ENCODE measurements around the gene TMEM52.

TMEM52 gene

GRCh38 chr1:1918901-1919303, at the start of gene TMEM52:
Gene TMEM52, minus strand, starts transcription at chr1:1919279. Its CDS starts 14 bp downstream, at chr1:1919265.
- no peak for DNase-seq (ENCODE audit: low read depth)

GRCh38 chr1:1967879-1968278, 48.8 kb upstream of the TMEM52 start:
- no peak for DNase-seq (ENCODE audit: low read depth)

DNA sequence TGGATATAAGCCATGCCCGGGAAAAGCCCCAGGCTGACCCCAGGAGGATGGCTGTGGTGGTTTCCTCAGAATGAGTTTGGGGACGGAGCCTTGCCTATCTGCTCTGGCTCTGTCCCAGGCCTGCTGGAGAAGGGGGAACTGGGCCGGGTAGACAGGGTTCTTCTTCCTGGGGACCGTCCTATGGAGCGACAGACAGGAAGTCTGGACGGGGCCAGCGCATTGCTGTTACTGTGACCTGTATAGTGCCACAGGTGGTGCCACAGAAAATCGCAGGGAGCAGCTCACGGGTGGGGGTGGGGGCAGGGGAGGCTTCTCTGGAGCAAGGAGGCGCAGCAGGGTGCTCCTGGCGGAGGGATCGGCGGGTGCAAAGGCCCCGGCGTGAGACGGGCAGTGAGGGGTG, 48.1 kb upstream of the TMEM52 start:
- no peak for DNase-seq (ENCODE audit: low read depth)

GRCh38 chr1:1966071-1966740, 47.1 kb upstream of the TMEM52 start:
- no peak for DNase-seq (ENCODE audit: low read depth)

GRCh38 chr1:1965546-1965945, 46.5 kb upstream of the TMEM52 start:
- no peak for DNase-seq (ENCODE audit: low read depth)

GRCh38 chr1:1964811-1965210, 45.7 kb upstream of the TMEM52 start:
- DNase-seq (ENCODE audit: low read depth) = no peak

GRCh38 chr1:1963570-1963969, 44.5 kb upstream of the TMEM52 start:
- no peak for DNase-seq (ENCODE audit: low read depth)

DNA sequence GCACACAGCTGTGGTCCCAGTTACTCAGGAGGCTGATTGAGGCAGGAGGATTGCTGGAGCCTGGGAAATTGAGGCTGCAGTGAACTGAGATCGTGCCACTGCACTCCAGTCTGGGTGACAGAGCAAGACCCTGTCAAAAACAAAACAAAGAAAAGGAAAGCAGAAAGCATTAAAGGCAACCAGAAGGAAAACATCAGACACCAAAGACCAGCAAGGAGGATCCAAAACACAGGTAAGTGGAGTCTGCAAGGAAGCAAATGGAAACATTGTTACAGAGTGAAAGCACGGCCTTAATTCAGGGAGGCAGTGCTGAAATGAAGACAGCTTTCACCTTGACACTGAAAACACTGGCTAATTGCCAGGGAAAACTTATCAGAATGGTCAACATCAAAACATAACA, 43.7 kb upstream of the TMEM52 start:
- no peak for DNase-seq (ENCODE audit: low read depth)

GRCh38 chr1:1960480-1961196, 41.6 kb upstream of the TMEM52 start:
- DNase-seq (ENCODE audit: low read depth) = no peak

GRCh38 chr1:1959840-1960479, 40.9 kb upstream of the TMEM52 start:
- DNase-seq (ENCODE audit: low read depth) = peak; percentile 21

GRCh38 chr1:1959459-1959839, 40.4 kb upstream of the TMEM52 start:
- DNase-seq (ENCODE audit: low read depth) = no peak

DNA sequence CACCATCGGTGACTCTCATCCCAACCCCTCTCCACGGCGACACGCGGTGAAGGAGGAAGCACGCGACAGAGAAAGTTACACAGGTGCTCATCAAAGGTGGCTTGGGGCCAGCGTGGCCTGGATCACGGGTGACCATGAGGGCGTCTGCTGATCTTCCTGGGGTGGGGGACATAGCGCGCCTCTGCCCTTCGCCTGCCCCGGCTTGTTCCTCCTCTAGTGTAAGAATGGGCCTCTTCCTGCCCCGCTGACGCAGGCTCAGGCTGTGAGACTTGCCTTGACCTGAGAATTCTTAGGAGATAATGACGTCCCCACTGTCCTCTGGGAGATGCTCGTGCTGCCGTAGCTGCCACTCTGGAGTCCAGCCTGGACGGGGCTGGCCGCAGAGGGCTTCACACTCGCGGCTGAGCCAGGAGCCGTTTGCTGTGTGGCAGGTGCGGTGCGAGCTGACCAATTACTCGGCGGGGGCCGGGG, 39.0 kb upstream of the TMEM52 start:
- no peak for DNase-seq (ENCODE audit: low read depth)

DNA sequence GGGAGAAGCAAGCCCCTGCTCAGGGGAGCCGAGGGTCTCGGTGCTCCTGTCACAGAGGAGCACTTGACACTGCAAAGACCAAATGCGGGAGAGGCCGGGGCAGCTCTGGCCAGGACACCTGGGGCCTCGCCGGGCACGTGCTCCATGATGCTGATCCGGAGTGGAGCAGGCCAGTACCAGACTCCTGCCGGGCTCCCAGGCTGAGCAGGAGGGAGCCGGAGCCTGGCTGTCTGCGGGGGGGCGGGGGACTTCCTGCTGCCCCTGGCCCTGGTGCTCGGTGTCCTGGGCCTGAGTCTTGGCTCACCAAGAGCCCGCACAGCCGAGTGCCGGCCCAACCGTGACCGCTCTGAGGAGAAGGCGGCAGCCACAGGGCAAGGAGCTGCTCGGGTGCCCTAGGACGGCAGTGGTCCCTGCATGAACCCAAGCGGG, 38.5 kb upstream of the TMEM52 start:
- DNase-seq (ENCODE audit: low read depth) = no peak

- no peak for DNase-seq (ENCODE audit: low read depth)
Observed at GRCh38 chr1:1956586-1957532, 37.8 kb upstream of the TMEM52 start.

DNA sequence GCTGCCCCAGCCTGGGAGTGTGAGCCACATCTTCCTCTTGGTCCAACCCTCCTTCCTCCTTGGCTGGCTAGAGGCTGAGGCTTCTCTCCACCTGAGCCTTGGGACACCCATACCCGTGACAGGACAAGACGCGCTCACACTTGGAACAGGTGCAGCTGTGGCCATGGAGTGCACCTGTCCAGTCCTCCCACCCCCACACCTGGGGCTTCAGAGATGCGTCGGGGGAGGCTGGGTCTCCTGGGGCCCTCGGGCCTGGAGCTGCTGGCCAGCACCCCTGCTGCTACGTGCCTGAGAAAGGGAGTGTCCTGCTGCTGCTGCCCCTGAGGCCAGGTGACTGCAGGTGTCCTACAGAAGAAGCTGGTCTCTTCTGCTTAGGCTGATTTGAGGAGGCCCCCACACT, 37.0 kb upstream of the TMEM52 start:
- no peak for DNase-seq (ENCODE audit: low read depth)

DNA sequence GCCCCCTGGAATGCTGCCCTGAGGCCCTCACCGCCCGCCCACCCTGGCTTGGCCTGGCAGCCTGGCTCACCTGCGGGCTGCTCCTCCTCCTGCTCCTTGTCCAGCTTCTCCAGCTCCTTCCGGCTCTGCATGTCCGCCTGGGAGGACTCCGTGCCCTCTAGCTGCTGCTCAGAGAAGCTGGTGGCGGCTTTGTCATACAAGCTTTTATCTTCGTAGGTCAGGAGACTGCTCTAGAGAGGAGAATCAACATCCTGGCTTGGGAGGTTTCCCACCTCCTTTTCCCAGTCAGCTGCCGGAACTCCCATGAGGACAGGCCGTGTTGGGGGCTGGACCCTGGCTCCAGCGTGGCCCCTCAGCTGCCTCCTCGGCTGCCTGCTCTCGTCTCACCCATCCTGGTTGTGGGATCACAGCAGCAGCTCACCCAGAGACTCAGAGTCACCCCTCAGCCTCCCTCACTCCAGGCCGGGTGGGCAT, 36.6 kb upstream of the TMEM52 start:
- no peak for DNase-seq (ENCODE audit: low read depth)

- no peak for DNase-seq (ENCODE audit: low read depth)
Observed at GRCh38 chr1:1954831-1955441, 35.9 kb upstream of the TMEM52 start.

- DNase-seq (ENCODE audit: low read depth) = no peak
Observed at GRCh38 chr1:1954015-1954414, 34.9 kb upstream of the TMEM52 start.

DNA sequence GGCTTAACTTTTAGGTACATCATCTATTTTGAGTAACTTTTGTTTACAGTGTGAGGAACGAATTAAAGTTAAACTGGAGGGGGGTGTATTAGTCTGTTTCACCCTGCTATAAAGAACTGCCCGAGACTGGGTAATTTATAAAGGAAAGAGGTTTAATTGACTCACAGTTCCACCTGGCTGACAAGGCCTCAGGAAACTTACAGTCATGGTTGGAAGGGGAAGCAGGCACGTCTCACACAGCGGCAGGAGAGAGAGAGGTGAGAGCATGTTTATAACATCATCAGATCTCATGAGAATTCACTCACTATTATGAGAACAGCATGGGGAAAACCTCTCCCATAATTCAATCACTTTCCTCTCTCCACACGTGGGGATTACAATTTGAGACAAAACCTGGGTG, 31.9 kb upstream of the TMEM52 start:
- no peak for DNase-seq (ENCODE audit: low read depth)

GRCh38 chr1:1948783-1949182, 29.7 kb upstream of the TMEM52 start:
- no peak for DNase-seq (ENCODE audit: low read depth)

- no peak for DNase-seq (ENCODE audit: low read depth)
Observed at GRCh38 chr1:1947493-1947892, 28.4 kb upstream of the TMEM52 start.

Data from stimulated activated CD8-positive, alpha-beta memory T cell treated with anti-CD3 and anti-CD28 coated beads, Interleukin-12 subunit alpha, Interleukin-12 subunit beta, amount 100 ng/mL, for 1 hour (primary cell).